Smooth muscle cell (in vitro differentiated cells): ENCODE results near the gene JHY. TPM values are rescaled to one million over a fixed set of nuclear protein-coding genes. Genes with fewer than 3 reads are reported as not detected.

Source experiments
- DNase-seq: peaks from one replicate; lab custom pipeline; 2025; ENCODE audit not compliant: unreplicated experiment; lab: John Stamatoyannopoulos, UW
- H2AFZ ChIP-seq: fragments of 200-600 bp; sonication (generic); 2 replicates; pipeline ENCODE4 v1.6.0; 2016; ENCODE audit warnings: antibody characterized with exemption, low read depth, mild to moderate bottlenecking
- H3F3A ChIP-seq: fragments of 200-600 bp; sonication (generic); 2 replicates; pipeline ENCODE4 v1.6.0; 2017; ENCODE audit warnings: antibody characterized with exemption, low read depth
- H3K27ac ChIP-seq: fragments of 200-600 bp; sonication (generic); 2 replicates; pipeline ENCODE4 v1.5.1; 2016; ENCODE audit warnings: low read depth, mild to moderate bottlenecking
- H3K27me3 ChIP-seq: fragments of 200-600 bp; sonication (generic); 2 replicates; pipeline ENCODE4 v1.6.1; 2016; ENCODE audit warnings: low read depth, mild to moderate bottlenecking
- H3K36me3 ChIP-seq: fragments of 200-600 bp; sonication (generic); 2 replicates; pipeline ENCODE4 v1.5.1; 2016; ENCODE audit warnings: low read depth
- H3K4me1 ChIP-seq: fragments of 200-600 bp; sonication (generic); 2 replicates; pipeline ENCODE4 v1.5.1; 2016; ENCODE audit warnings: low read depth
- H3K4me2 ChIP-seq: fragments of 200-600 bp; sonication (generic); 2 replicates; pipeline ENCODE4 v1.6.0; 2016; ENCODE audit warnings: mild to moderate bottlenecking
- H3K4me3 ChIP-seq: fragments of 200-600 bp; sonication (generic); 2 replicates; pipeline ENCODE4 v1.5.1; 2016; ENCODE audit warnings: mild to moderate bottlenecking
- H3K79me2 ChIP-seq: fragments of 200-600 bp; sonication (generic); 2 replicates; pipeline ENCODE4 v1.6.0; 2016; ENCODE audit warnings: low read depth, mild to moderate bottlenecking
- H3K9ac ChIP-seq: fragments of 200-600 bp; sonication (generic); 2 replicates; pipeline ENCODE4 v1.6.0; 2016; ENCODE audit warnings: low read depth
- H3K9me3 ChIP-seq: fragments of 200-600 bp; sonication (generic); replicated peaks from 2 replicates; pipeline ENCODE4 v1.5.1; 2016; ENCODE audit warnings: low read depth
- H4K20me1 ChIP-seq: fragments of 200-600 bp; sonication (generic); 2 replicates; pipeline ENCODE4 v1.6.0; 2016; ENCODE audit warnings: low read depth
- CTCF ChIP-seq: fragments of 200-600 bp; sonication (generic); IDR thresholded peaks from 2 replicates; pipeline ENCODE4 v1.5.1; 2017; ENCODE audit warnings: borderline replicate concordance, mild to moderate bottlenecking, antibody characterized with exemption; ENCODE audit not compliant: insufficient read depth, poor library complexity, severe bottlenecking
- WGBS: methylation state at CpG from one replicate; pipeline ENCODE4 v1.1.7; 2016; ENCODE audit warnings: low lambda C conversion rate; 5-methylcytosine and 5-hydroxymethylcytosine counted together
- polyA plus RNA-seq: library from polyadenylated mRNA; unstranded; fragments of >200 nt; fragmentation: Nextera tagmentation; extraction: Ambion mirVana; gene quantifications from 2 replicates; pipeline ENCODE4 v1.2.1, GENCODE V29; 2016
- total RNA-seq: library from RNA; depleted of rRNA; stranded (reverse); fragments of >200 nt; gene quantifications from 2 replicates; pipeline ENCODE4 v1.2.3, GENCODE V29; 2014

The JHY gene
- total and polyA plus RNA-seq, 2 experiments from 2014 or later, result 3.7 to 4.6 TPM

- Histone ChIP-seq H3K4me1 (peaks cover 15% of the 10 kb centered on the region), H3K4me3 (no peak overlapping the region), H3K27ac (peak overlapping the region; percentile 39), H3K27me3 (no peaks in the 10 kb centered on the region), H3F3A (peaks cover 11% of the 10 kb centered on the region), H4K20me1 (no peaks in the 10 kb centered on the region), H3K9me3 (no peaks in the 10 kb centered on the region), H3K79me2 (no peaks in the 10 kb centered on the region), H2AFZ (no peak overlapping the region), H3K9ac (no peak overlapping the region), H3K4me2 (no peak overlapping the region), H3K36me3 (no peaks in the 10 kb centered on the region)
- DNase-seq, result no peak
- no peak for TF ChIP-seq CTCF
- WGBS, result over 99% methylated on average over 5 of the region's 5 CpGs
Measured at GRCh38 chr11:122852796-122853160, 29.8 kb upstream of the JHY start.

GRCh38 chr11:122853261-122853660, 29.3 kb upstream of the JHY start:
- no peaks in the 10 kb centered on the region for H3K79me2 ChIP-seq
- H2AFZ ChIP-seq, result no peak overlapping the region
- 47% methylated on average over 11 of the region's 11 CpGs for WGBS
- no peak overlapping the region for H3K4me3 ChIP-seq
- H3K4me2 ChIP-seq, result no peak overlapping the region
- no peak for DNase-seq
- TF ChIP-seq CTCF, result no peak
- H4K20me1 ChIP-seq, result no peaks in the 10 kb centered on the region
- H3K27ac ChIP-seq, result peak overlapping the region; percentile 39
- peaks cover 11% of the 10 kb centered on the region for H3F3A ChIP-seq
- H3K9me3 ChIP-seq, result no peaks in the 10 kb centered on the region
- peaks cover 15% of the 10 kb centered on the region for H3K4me1 ChIP-seq
- no peaks in the 10 kb centered on the region for H3K36me3 ChIP-seq
- no peak overlapping the region for H3K9ac ChIP-seq
- no peaks in the 10 kb centered on the region for H3K27me3 ChIP-seq

GRCh38 chr11:122853971-122854446, 28.6 kb upstream of the JHY start:
- Histone ChIP-seq H3K4me2 (no peak overlapping the region), H2AFZ (no peak overlapping the region), H3K36me3 (no peaks in the 10 kb centered on the region), H3K4me1 (peaks cover 15% of the 10 kb centered on the region), H3F3A (peaks cover 11% of the 10 kb centered on the region), H3K79me2 (no peaks in the 10 kb centered on the region), H3K9ac (no peak overlapping the region), H4K20me1 (no peaks in the 10 kb centered on the region), H3K9me3 (no peaks in the 10 kb centered on the region), H3K27me3 (no peaks in the 10 kb centered on the region), H3K27ac (peak overlapping the region; percentile 39), H3K4me3 (no peak overlapping the region)
- no peak for DNase-seq
- TF ChIP-seq CTCF, result peak; percentile 73
- 45% methylated on average over 3 of the region's 3 CpGs for WGBS

GRCh38 chr11:122861631-122862030, 20.9 kb upstream of the JHY start:
- Histone ChIP-seq H3K27me3 (peaks cover 4% of the 10 kb centered on the region), H3F3A (no peaks in the 10 kb centered on the region), H2AFZ (no peak overlapping the region), H3K4me3 (no peak overlapping the region), H4K20me1 (no peaks in the 10 kb centered on the region), H3K4me2 (no peak overlapping the region), H3K36me3 (no peaks in the 10 kb centered on the region), H3K27ac (no peak overlapping the region), H3K9ac (no peak overlapping the region), H3K79me2 (no peaks in the 10 kb centered on the region), H3K9me3 (no peaks in the 10 kb centered on the region), H3K4me1 (no peaks in the 10 kb centered on the region)
- TF ChIP-seq CTCF, result no peak
- no peak for DNase-seq
- WGBS, result 73% methylated on average over 3 of the region's 3 CpGs
